ENCODE results near the gene GRM4.

GRCh38 chr6:34020807-34021553 lies 124.9 kb downstream of the GRM4 start:
- TF ChIP-seq EZH2phosphoT487 (IDR thresholded peaks at IDR 0.05; ENCODE audit: insufficient read depth, low read depth) (no peak), EZH2 (IDR thresholded peaks at IDR 0.05; ENCODE audit: insufficient read depth, poor library complexity, severe bottlenecking) (no peak)
